HG03135 (cell line): ENCODE data around the gene HSPA2.
"Not testable (repeated sequence)": the region's sequence is repeated elsewhere in the genome, so short reads cannot be mapped to it uniquely, and the experiment has no call there.

Experiments used
- ATAC-seq: cut with Tn5 transposase; IDR thresholded peaks from one replicate; pipeline ENCODE4 v1.9.1; 2021; ENCODE audit warnings: mild to moderate bottlenecking, moderate library complexity; ENCODE audit not compliant: unreplicated experiment

HSPA2 gene

GRCh38 chr14:64558216-64558615, 17.7 kb downstream of the HSPA2 start:
- ATAC-seq: not testable (repeated sequence)

- ATAC-seq: no peak
These were observed 21.1 kb downstream of the HSPA2 start for GRCh38 chr14:64561631-64562030.

- ATAC-seq: no peak
These were observed 21.9 kb downstream of the HSPA2 start for GRCh38 chr14:64562436-64562835.

- ATAC-seq: no peak
These were observed 23.2 kb downstream of the HSPA2 start for GRCh38 chr14:64563696-64564095.

GRCh38 chr14:64566651-64567122, 26.1 kb downstream of the HSPA2 start:
- no peak for ATAC-seq

GRCh38 chr14:64569138-64569631, 28.6 kb downstream of the HSPA2 start:
- ATAC-seq: no peak

- not testable (repeated sequence) for ATAC-seq
These were observed 29.1 kb downstream of the HSPA2 start for GRCh38 chr14:64569646-64570045.

- ATAC-seq: no peak
These were observed 32.0 kb downstream of the HSPA2 start for GRCh38 chr14:64572386-64573104.

GRCh38 chr14:64573109-64573508, 32.6 kb downstream of the HSPA2 start:
- ATAC-seq: no peak

GRCh38 chr14:64574371-64575107, 34.0 kb downstream of the HSPA2 start:
- no peak for ATAC-seq

- ATAC-seq: no peak
These were observed 36.7 kb downstream of the HSPA2 start for GRCh38 chr14:64577211-64577610.

GRCh38 chr14:64580467-64580866, 39.9 kb downstream of the HSPA2 start:
- no peak for ATAC-seq

GRCh38 chr14:64581363-64581762, 40.8 kb downstream of the HSPA2 start:
- no peak for ATAC-seq

- no peak for ATAC-seq
These were observed 41.3 kb downstream of the HSPA2 start for GRCh38 chr14:64581817-64582216.

- no peak for ATAC-seq
These were observed 43.6 kb downstream of the HSPA2 start for GRCh38 chr14:64584190-64584589.

GRCh38 chr14:64591809-64592208, 51.3 kb downstream of the HSPA2 start:
- no peak for ATAC-seq
